ENCODE data around the gene AGPAT3.

GRCh38 chr21:43916691-43917514 is 51.9 kb downstream of the AGPAT3 start:
- no peak for TF ChIP-seq CTCF (IDR thresholded peaks at IDR 0.05; ENCODE audit: low read depth, low read length, poor library complexity, severe bottlenecking)
- peak; percentile 39; the same call in 1 of the 2 replicates for TF ChIP-seq EZH2phosphoT487 (IDR thresholded peaks at IDR 0.05; ENCODE audit: borderline replicate concordance, low read length)
